ENCODE measurements around the gene MEAK7.

Gene MEAK7

DNA sequence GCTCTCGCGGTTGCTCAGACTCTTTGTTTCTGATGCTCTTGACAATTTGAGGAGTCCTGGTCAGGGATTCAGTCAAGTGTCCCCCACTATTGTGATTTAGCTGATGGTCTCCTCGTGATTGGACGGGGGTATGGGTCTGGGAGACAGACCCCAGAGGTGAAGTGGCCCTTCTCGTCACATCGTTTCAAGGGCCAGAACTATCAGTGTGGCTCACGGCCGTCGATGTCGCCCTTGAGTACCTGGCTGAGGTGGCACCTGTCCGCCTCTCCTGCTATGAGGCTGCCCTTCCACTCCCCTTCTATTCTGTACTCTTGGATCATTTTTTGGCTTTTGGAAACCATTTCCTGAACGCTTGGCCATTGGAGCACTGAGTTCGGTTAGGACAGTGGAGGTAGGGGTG lies 7.4 kb upstream of the MEAK7 start:
- no peak for TF ChIP-seq POLR2AphosphoS5 (IDR thresholded peaks at IDR 0.05; ENCODE audit: borderline replicate concordance, low read depth, low read length)
- no peak for TF ChIP-seq EZH2 (IDR thresholded peaks at IDR 0.05)
- no peak for TF ChIP-seq FOXP2 (optimal IDR thresholded peaks at IDR 0.05; ENCODE audit: control extremely low read depth, extremely low read length, insufficient read depth)
- H3K9ac ChIP-seq (ENCODE audit: insufficient read length): no peak overlapping the region

DNA sequence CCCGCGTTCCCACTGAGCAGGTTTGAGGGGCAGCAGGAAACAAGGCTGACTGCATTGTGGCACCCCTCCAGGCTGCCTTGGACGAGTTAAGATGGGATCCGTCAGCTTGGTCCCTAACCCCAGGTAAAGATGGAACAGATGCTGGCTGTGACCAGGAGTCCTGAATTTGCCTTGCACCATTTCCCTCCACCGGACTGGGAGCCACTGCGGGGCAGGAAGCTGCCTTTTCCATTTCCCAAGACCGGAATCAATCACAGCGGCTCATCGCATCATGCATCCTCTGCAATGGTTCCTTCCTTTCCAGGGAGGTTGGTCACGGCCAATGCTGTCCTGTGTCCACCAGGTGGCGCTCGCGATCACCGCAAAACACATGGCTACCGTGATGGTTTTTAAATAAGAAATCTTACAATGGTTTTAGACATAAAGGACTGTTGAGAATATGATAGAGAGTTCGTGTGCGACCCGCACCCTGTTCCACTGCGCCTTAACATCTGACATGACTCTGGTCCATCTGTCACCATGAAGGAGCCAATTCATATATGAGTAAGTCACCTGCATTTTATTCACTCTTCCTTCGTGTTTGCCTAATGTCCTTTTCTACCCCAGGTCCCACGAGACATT lies 6.8 kb upstream of the MEAK7 start:
- H3K4me3 ChIP-seq: no peak overlapping the region
- no peak overlapping the region for H3K27ac ChIP-seq
- TF ChIP-seq FOXP2 (optimal IDR thresholded peaks at IDR 0.05; ENCODE audit: control extremely low read depth, extremely low read length, insufficient read depth): no peak
- TF ChIP-seq EZH2 (IDR thresholded peaks at IDR 0.05): no peak
- no peak for TF ChIP-seq POLR2AphosphoS5 (IDR thresholded peaks at IDR 0.05; ENCODE audit: borderline replicate concordance, low read depth, low read length)
- no peak for DNase-seq (ENCODE audit: low read depth, low spot score)
- no peaks in the 10 kb centered on the region for H3K36me3 ChIP-seq (ENCODE audit: insufficient read depth, low read length)
- no peak overlapping the region for H3K9ac ChIP-seq (ENCODE audit: insufficient read length)
- no peaks in the 10 kb centered on the region for H3K9me3 ChIP-seq (ENCODE audit: low read depth, low read length)

More for the DNA sequence above, 7.4 kb upstream of the MEAK7 start:
- Histone ChIP-seq H3K9me3 (ENCODE audit: low read depth, low read length) (no peaks in the 10 kb centered on the region), H3K27ac (no peak overlapping the region), H3K36me3 (ENCODE audit: insufficient read depth, low read length) (no peaks in the 10 kb centered on the region), H3K4me3 (no peak overlapping the region)
- DNase-seq (ENCODE audit: low read depth, low spot score): no peak

DNA sequence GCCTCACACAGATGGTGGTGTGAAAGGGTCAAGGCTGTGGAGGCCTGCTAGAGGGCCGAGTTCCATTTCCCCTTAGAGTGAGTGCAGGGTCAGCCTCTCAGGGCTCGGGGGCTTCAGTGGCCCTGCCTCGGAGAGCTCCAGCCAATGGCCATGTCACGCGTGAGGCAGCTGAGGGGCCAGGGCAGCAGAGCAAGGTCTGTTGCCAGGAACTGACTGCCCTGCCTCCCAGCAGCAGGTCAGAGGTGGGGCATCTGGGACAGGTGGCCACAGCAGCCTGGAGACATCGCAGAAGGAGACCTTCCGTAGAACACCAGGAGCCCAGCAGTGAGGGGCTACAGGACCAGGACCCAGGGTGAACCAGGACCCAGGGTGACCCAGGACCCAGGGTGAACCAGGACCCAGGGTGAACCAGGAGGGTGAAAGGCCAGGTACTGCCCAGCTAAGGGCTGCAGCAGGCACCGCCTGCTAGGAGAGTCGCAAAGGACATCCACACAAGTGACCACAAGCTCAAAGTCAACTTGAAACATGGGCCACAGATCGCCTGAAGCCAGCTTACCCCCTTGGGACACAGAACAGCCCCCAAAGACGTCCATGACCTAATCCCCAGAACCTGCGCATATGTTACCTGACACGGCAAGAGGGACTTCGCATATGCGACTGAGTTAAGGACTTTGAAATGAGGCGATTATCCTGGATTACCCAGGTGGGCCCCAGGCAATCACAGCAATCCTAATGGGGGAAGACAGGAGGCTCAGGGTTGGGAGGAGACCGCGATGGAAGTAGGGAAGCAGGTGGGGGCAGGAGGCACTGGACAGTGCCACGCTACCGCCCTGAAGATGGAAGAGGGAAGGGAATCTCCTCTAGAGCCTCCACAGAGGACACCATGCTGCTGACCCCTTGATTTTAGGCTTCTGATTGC lies 4.8 kb upstream of the MEAK7 start:
- Histone ChIP-seq H3K27ac (no peak overlapping the region), H3K4me3 (no peak overlapping the region), H3K36me3 (ENCODE audit: insufficient read depth, low read length) (no peaks in the 10 kb centered on the region), H3K9me3 (ENCODE audit: low read depth, low read length) (no peaks in the 10 kb centered on the region), H3K9ac (ENCODE audit: insufficient read length) (no peak overlapping the region)
- DNase-seq (ENCODE audit: low read depth, low spot score): no peak
- TF ChIP-seq EZH2 (IDR thresholded peaks at IDR 0.05) (no peak), FOXP2 (optimal IDR thresholded peaks at IDR 0.05; ENCODE audit: control extremely low read depth, extremely low read length, insufficient read depth) (no peak), POLR2AphosphoS5 (IDR thresholded peaks at IDR 0.05; ENCODE audit: borderline replicate concordance, low read depth, low read length) (no peak)

DNA sequence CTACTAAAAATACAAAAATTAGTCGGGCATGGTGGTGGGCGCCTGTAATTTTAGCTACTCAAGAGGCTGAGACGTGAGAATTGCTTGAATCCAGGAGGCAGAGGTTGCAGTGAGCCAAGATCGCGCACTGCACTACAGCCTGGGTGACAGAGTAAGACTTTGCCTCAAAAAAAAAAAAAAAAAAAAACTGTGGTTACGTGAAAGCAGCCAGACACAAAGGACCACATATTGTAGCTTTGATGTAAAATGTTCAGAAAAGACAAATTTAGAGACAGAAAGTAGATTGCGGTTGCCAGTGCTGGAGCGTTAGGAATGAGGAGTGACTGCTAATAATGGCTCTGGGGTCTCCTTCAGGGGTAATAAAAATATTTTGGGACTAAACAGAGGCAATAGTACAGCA lies 4.0 kb upstream of the MEAK7 start:
- Histone ChIP-seq H3K4me3 (no peak overlapping the region), H3K36me3 (ENCODE audit: insufficient read depth, low read length) (no peaks in the 10 kb centered on the region), H3K9me3 (ENCODE audit: low read depth, low read length) (no peaks in the 10 kb centered on the region), H3K9ac (ENCODE audit: insufficient read length) (no peak overlapping the region), H3K27ac (no peak overlapping the region)
- TF ChIP-seq POLR2AphosphoS5 (IDR thresholded peaks at IDR 0.05; ENCODE audit: borderline replicate concordance, low read depth, low read length): no peak
- TF ChIP-seq FOXP2 (optimal IDR thresholded peaks at IDR 0.05; ENCODE audit: control extremely low read depth, extremely low read length, insufficient read depth): no peak
- TF ChIP-seq EZH2 (IDR thresholded peaks at IDR 0.05): no peak
- no peak for DNase-seq (ENCODE audit: low read depth, low spot score)

DNA sequence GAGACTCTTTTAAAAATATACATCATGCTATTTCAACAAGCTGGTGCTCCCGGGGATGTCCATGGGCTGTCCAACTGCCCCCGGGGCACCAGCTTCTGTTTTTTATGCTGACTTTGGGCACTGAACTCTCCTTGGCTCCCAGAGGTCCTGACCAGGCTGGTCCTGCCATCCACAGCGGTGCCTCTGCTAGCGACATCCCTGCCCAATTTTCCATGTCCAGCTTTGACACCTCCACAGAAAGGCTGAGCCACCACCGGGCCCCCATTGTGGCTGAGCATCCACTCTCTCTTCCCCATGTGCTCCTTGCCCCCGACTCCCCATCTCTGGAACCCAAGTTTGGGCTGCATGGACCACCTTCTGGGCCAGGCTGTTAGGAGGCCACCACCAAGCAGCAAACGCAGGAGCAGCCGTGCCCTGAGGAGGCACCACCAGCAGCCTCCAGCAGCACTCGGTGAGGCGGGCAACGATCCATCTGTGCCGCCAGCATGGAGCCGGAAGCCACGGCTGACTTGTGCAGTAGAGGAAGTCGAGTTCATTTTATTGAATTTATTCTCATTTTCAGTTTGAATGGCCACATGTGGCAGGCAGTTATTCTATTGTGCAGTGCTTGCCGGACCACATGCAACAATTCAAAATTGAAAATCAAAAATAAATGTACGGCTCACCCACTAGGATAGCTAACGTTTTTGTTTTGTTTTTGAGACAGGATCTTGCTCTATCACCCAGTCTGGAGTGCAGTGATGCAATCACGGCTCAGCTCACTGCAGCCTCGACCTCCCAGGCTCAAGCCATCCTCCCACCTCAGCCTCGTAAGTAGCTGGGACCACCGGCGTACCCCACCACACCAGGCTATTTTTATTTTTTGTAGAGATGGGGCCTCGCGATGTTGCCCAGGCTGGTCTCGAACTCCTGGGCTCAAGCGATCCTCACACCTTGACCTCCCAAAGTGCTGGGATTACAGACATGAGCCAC lies 2.8 kb upstream of the MEAK7 start:
- Histone ChIP-seq H3K36me3 (ENCODE audit: insufficient read depth, low read length) (no peaks in the 10 kb centered on the region), H3K9ac (ENCODE audit: insufficient read length) (no peak overlapping the region), H3K9me3 (ENCODE audit: low read depth, low read length) (no peaks in the 10 kb centered on the region), H3K27ac (no peak overlapping the region), H3K4me3 (no peak overlapping the region)
- no peak for TF ChIP-seq POLR2AphosphoS5 (IDR thresholded peaks at IDR 0.05; ENCODE audit: borderline replicate concordance, low read depth, low read length)
- no peak for TF ChIP-seq EZH2 (IDR thresholded peaks at IDR 0.05)
- no peak for TF ChIP-seq FOXP2 (optimal IDR thresholded peaks at IDR 0.05; ENCODE audit: control extremely low read depth, extremely low read length, insufficient read depth)
- no peak for DNase-seq (ENCODE audit: low read depth, low spot score)

DNA sequence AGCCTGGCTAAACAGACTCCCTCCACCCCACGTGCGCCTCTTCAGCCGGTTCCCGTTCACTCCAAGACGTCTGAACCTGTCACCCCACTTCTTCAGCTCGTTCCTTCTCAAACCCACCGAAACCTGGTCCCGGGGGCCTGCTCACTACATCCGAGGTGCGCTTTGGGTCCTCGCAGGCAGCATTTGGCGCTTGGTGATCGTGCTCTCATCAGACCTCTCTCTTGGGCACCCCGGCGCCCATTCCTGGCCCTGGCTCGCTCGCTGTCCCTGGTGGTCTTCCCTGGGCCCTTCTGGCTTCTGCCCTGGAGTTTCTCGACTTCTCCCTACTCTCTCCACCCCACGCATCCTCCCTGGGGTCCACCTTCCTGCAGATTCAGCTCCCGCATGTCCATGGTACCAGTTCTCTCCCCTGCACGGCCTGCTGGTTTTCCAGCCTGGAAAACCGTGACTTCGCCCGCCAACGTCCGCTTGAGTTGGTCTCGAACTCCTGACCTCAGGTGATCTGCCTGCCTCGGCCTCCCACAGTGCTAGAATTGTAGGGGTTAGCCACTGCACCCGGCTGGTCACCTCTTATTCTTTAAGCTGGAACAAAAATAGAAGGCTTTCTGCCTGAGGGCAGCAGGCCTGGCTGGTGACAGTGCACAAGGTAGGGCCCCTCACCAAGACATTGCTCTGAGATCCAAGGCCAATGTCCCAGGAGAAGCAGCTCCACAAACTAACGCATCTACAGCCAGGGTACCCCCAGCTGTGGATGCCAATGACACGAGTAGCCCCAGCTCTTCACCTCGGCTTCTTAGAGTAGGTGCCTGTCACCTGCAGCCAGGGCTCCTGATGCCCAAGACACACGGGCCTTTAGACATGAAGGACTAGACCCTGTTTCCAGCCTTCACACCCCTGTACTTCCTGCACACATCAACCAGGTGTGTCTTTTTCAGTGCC lies 1.1 kb upstream of the MEAK7 start:
- Histone ChIP-seq H3K9me3 (ENCODE audit: low read depth, low read length) (no peaks in the 10 kb centered on the region), H3K36me3 (ENCODE audit: insufficient read depth, low read length) (no peaks in the 10 kb centered on the region), H3K4me3 (peak overlapping the region; percentile 83), H3K9ac (ENCODE audit: insufficient read length) (no peak overlapping the region), H3K27ac (no peak overlapping the region)
- DNase-seq (ENCODE audit: low read depth, low spot score): no peak
- TF ChIP-seq POLR2AphosphoS5 (IDR thresholded peaks at IDR 0.05; ENCODE audit: borderline replicate concordance, low read depth, low read length): no peak
- TF ChIP-seq EZH2 (IDR thresholded peaks at IDR 0.05): no peak
- no peak for TF ChIP-seq FOXP2 (optimal IDR thresholded peaks at IDR 0.05; ENCODE audit: control extremely low read depth, extremely low read length, insufficient read depth)

DNA sequence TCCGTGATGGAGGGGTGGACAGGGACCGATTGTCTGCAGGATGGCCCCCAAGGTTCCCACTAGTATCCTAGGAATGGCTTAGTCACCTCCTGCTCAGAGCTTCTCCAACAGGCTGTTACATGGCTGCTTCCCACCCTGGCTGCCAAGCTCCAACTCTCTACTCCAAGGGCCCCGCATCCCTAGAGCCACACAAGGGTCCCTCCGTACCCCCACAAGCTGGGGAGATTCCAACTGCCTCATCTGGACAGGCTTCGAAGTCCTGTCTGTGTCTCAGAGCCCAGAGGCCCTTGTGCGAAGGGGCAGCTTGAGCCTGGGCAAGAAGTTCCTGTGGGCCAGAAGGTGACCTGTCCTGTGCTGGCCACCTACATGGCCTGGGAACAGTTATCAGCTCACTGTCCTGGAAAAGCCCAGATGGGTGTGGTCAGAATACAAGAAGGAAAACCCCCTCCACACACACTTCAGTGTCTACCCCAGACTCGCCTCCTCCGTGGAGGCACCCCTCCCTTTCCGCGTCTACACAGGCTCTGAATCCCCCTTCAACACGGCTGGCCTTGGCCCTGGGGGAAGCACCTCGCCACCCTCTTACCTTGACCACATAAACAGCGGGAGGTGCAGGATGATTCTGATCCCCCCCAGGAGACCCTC lies 586 bp downstream of the MEAK7 start:
- Histone ChIP-seq H3K9ac (ENCODE audit: insufficient read length) (no peak overlapping the region), H3K9me3 (ENCODE audit: low read depth, low read length) (no peaks in the 10 kb centered on the region), H3K27ac (no peak overlapping the region), H3K4me3 (peak overlapping the region; percentile 83), H3K36me3 (ENCODE audit: insufficient read depth, low read length) (no peaks in the 10 kb centered on the region)
- no peak for DNase-seq (ENCODE audit: low read depth, low spot score)
- TF ChIP-seq EZH2 (IDR thresholded peaks at IDR 0.05) (no peak), POLR2AphosphoS5 (IDR thresholded peaks at IDR 0.05; ENCODE audit: borderline replicate concordance, low read depth, low read length) (no peak), FOXP2 (optimal IDR thresholded peaks at IDR 0.05; ENCODE audit: control extremely low read depth, extremely low read length, insufficient read depth) (no peak)

All from SK-N-MC (cell line).